SJCRH30 (cell line): Measurements from ENCODE around the gene ING1. TPM values are rescaled to one million over a fixed set of nuclear protein-coding genes. Genes with fewer than 3 reads are reported as not detected.
A peak's percentile ranks its signal among the peaks of the same experiment; 100 is the strongest.
"Not testable (repeated sequence)": the region's sequence is repeated elsewhere in the genome, so short reads cannot be mapped to it uniquely, and the experiment has no call there.

Source experiments
- DNase-seq, 2 experiments: peaks; one replicate each; pipeline ENCODE4 v3.0.0-alpha.2; 2015 to 2020
- H3K27ac ChIP-seq: fragments of 250-450 bp; sonication (Bioruptor Pico); 2 replicates; pipeline ENCODE4 v1.5.1; 2020; ENCODE audit warnings: mild to moderate bottlenecking, moderate library complexity
- H3K27me3 ChIP-seq: fragments of 250-450 bp; sonication (Bioruptor Pico); 2 replicates; pipeline ENCODE4 v1.5.1; 2020; ENCODE audit warnings: mild to moderate bottlenecking, moderate library complexity
- H3K36me3 ChIP-seq: fragments of 250-450 bp; sonication (Bioruptor Pico); 2 replicates; pipeline ENCODE4 v1.5.1; 2020; ENCODE audit warnings: mild to moderate bottlenecking, moderate library complexity
- H3K4me1 ChIP-seq: fragments of 250-450 bp; sonication (Bioruptor Pico); 2 replicates; pipeline ENCODE4 v1.5.1; 2020; ENCODE audit warnings: mild to moderate bottlenecking, moderate library complexity
- H3K4me3 ChIP-seq: fragments of 250-450 bp; sonication (Bioruptor Pico); 2 replicates; pipeline ENCODE4 v1.5.1; 2020; ENCODE audit warnings: mild to moderate bottlenecking, moderate library complexity
- H3K9me3 ChIP-seq: fragments of 250-450 bp; sonication (Bioruptor Pico); replicated peaks from 2 replicates; pipeline ENCODE4 v1.5.1; 2020; ENCODE audit warnings: mild to moderate bottlenecking, moderate library complexity
- total RNA-seq: library from RNA; depleted of rRNA; stranded (reverse); fragments of >200 nt; shearing (Covaris generic); gene quantifications from 2 replicates; pipeline ENCODE4 v1.2.3, GENCODE V29; 2014; rRNA removed

ING1 gene, protein sequence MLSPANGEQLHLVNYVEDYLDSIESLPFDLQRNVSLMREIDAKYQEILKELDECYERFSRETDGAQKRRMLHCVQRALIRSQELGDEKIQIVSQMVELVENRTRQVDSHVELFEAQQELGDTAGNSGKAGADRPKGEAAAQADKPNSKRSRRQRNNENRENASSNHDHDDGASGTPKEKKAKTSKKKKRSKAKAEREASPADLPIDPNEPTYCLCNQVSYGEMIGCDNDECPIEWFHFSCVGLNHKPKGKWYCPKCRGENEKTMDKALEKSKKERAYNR
- 11.8 and 12.2 TPM in 2 replicates for total RNA-seq

DNA sequence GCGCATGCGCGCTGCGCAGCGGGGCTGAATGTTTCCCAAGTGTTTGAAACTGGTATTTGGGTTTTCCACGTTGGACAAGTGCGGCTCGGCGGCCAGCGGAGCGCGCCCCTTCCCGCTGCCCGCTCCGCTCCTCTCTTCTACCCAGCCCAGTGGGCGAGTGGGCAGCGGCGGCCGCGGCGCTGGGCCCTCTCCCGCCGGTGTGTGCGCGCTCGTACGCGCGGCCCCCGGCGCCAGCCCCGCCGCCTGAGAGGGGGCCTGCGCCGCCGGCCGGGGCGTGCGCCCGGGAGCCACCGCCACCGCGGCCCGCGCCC is at the start of gene ING1:
Gene ING1 (plus strand): TSS at position 59 of the 311 bp plus-strand sequence. CDS start 450 bp downstream, outside the sequence.
- Histone ChIP-seq H3K27me3 (no peaks in the 10 kb centered on the region), H3K4me1 (no peaks in the 10 kb centered on the region), H3K9me3 (no peaks in the 10 kb centered on the region), H3K4me3 (peak within 1 kb of the TSS; percentile 80), H3K36me3 (no peaks in the 10 kb centered on the region), H3K27ac (peak within 1 kb of the TSS; percentile 92)
- no peak for DNase-seq

DNA sequence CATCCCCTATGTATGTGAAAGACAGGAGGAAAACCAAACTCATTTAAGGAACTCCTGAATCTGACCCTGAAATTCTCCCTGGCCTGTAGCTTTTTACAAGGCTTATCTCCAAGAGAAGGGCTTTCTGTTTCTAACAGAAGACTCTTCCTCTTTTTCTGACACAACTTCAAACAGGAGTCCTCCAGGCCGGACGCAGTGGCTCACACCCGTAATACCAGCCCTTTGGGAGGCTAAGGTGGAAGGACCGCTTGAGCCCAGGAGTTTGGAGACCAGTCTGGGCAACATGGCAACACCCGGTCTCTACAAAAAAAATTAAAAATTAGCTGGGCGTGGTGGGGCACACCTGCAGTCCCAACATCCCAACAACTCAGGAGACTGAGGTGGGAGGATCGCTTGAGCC is 49.5 kb upstream of the ING1 start:
- Histone ChIP-seq H3K36me3 (peaks cover 44% of the 10 kb centered on the region), H3K27me3 (no peaks in the 10 kb centered on the region), H3K9me3 (peaks cover 10% of the 10 kb centered on the region; the same call in 1 of the 2 replicates), H3K4me3 (no peak overlapping the region), H3K4me1 (no peaks in the 10 kb centered on the region), H3K27ac (no peak overlapping the region)
- no peak for DNase-seq

DNA sequence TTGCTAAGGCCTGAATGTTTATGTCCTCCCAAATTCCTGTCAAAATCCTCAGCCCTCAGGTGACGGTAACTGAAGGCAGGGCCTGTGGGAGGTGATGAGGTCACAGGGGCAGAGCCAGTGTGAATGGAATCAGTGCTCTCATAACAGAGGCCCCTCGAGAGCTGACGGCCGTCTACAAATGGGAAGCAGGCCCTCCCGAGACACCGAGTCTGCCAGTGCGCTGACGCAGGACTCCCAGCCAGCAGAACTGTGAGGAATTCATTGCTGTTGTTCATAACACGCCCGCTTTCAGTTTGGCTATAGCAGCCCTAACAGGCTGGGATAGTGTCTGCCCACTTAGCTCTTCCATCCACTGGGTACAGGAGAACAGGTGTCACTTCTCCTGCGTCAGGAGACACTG is 48.8 kb upstream of the ING1 start:
- DNase-seq: no peak
- Histone ChIP-seq H3K36me3 (peaks cover 43% of the 10 kb centered on the region), H3K4me1 (no peaks in the 10 kb centered on the region), H3K4me3 (no peak overlapping the region), H3K27ac (no peak overlapping the region), H3K9me3 (peaks cover 10% of the 10 kb centered on the region; the same call in 1 of the 2 replicates), H3K27me3 (no peaks in the 10 kb centered on the region)

GRCh38 chr13:110665491-110666254 is 47.8 kb upstream of the ING1 start:
- no peak overlapping the region for H3K4me3 ChIP-seq
- H3K27me3 ChIP-seq: no peaks in the 10 kb centered on the region
- peaks cover 42% of the 10 kb centered on the region for H3K36me3 ChIP-seq
- DNase-seq: no peak
- no peaks in the 10 kb centered on the region for H3K4me1 ChIP-seq
- no peak overlapping the region for H3K27ac ChIP-seq
- H3K9me3 ChIP-seq: peaks cover 3% of the 10 kb centered on the region; the same call in 1 of the 2 replicates

DNA sequence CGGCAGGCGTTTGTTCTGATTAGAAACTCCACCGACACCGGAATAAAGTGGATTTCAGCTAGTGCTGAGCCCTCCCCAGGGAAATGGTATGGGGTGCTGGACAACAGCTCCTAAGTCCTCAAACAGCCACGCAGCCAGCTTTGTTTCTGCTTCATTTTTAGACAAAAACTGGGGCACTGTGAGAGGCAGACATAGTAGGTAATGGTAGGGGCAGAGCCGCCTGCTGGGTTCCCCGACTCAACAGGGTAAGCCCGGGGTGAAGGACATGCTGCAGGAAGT is 47.3 kb upstream of the ING1 start:
- DNase-seq: no peak
- Histone ChIP-seq H3K36me3 (peaks cover 42% of the 10 kb centered on the region), H3K27me3 (no peaks in the 10 kb centered on the region), H3K27ac (no peak overlapping the region), H3K9me3 (peaks cover under 1% of the 10 kb centered on the region; the same call in 1 of the 2 replicates), H3K4me1 (no peaks in the 10 kb centered on the region), H3K4me3 (no peak overlapping the region)

DNA sequence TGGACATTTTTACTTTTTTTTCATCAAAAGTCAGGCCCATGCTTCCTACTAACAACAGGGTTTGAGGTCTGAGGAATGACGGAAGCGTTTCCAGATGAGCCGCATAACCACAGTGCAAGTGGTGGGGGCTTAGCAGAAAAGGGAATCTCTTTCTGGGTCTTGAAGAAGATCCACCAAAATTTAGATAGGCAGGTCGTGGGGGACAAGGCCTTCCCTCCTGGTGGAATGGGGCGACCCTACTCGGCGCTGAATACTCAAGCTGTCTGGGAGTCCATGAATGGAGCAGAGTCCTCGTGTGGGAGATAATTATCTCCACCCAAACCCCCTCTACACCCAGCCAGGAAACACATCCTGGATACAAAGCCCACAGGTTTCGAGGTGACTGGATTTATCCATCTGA is 44.5 kb upstream of the ING1 start:
- no peak for DNase-seq
- no peaks in the 10 kb centered on the region; the same call in 1 of the 2 replicates for H3K9me3 ChIP-seq
- H3K27ac ChIP-seq: no peak overlapping the region
- H3K4me1 ChIP-seq: no peaks in the 10 kb centered on the region
- no peak overlapping the region for H3K4me3 ChIP-seq
- H3K36me3 ChIP-seq: peaks cover 22% of the 10 kb centered on the region; the same call in 1 of the 2 replicates
- H3K27me3 ChIP-seq: no peaks in the 10 kb centered on the region

- not testable (repeated sequence) for H3K4me1 ChIP-seq, H3K27me3 ChIP-seq, H3K9me3 ChIP-seq, DNase-seq, H3K27ac ChIP-seq, H3K4me3 ChIP-seq
- H3K36me3 ChIP-seq: peaks cover 22% of the 10 kb centered on the region; the same call in 1 of the 2 replicates
Measured at GRCh38 chr13:110669814-110670213, 43.7 kb upstream of the ING1 start.

GRCh38 chr13:110676595-110677587 is 36.6 kb upstream of the ING1 start:
- H3K36me3 ChIP-seq: peaks cover 12% of the 10 kb centered on the region
- H3K4me1 ChIP-seq: no peaks in the 10 kb centered on the region
- no peak for DNase-seq
- no peaks in the 10 kb centered on the region for H3K27me3 ChIP-seq
- no peak overlapping the region for H3K27ac ChIP-seq
- no peaks in the 10 kb centered on the region for H3K9me3 ChIP-seq
- no peak overlapping the region for H3K4me3 ChIP-seq

GRCh38 chr13:110677731-110678545 is 35.6 kb upstream of the ING1 start:
- H3K27ac ChIP-seq: no peak overlapping the region
- no peak for DNase-seq
- no peaks in the 10 kb centered on the region for H3K27me3 ChIP-seq
- H3K36me3 ChIP-seq: peaks cover 12% of the 10 kb centered on the region
- no peak overlapping the region for H3K4me3 ChIP-seq
- H3K9me3 ChIP-seq: no peaks in the 10 kb centered on the region
- H3K4me1 ChIP-seq: no peaks in the 10 kb centered on the region

DNA sequence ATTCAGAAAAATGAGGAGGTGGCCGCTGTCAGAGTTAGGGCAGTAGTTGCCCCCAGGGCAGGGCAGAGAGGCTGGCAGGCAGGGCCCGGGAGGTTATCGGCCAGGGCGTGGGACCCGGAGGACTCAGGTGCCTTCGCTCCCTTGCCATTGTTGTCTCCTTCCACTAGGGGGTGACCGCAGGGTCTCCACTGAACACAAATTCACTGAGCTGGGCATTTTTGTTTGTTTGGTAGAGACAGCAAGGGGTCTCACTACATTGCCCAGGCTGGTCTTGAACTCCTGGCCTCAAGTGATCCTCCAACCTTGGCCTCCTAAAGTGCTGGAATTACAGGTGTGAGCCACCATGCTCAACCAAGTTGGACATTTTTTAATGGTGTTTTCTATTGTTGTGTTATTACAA is 32.6 kb upstream of the ING1 start:
- peak; percentile 16 to 29 for DNase-seq
- Histone ChIP-seq H3K27me3 (no peaks in the 10 kb centered on the region), H3K36me3 (peaks cover 16% of the 10 kb centered on the region), H3K4me3 (no peak overlapping the region), H3K27ac (no peak overlapping the region), H3K4me1 (no peaks in the 10 kb centered on the region), H3K9me3 (no peaks in the 10 kb centered on the region)

GRCh38 chr13:110681868-110682550 is 31.5 kb upstream of the ING1 start:
- DNase-seq: no peak
- no peak overlapping the region for H3K27ac ChIP-seq
- H3K36me3 ChIP-seq: peaks cover 12% of the 10 kb centered on the region; the same call in 1 of the 2 replicates
- H3K4me1 ChIP-seq: no peaks in the 10 kb centered on the region
- no peak overlapping the region for H3K4me3 ChIP-seq
- no peaks in the 10 kb centered on the region for H3K27me3 ChIP-seq
- H3K9me3 ChIP-seq: no peaks in the 10 kb centered on the region

GRCh38 chr13:110682746-110683145 is 30.8 kb upstream of the ING1 start:
- Histone ChIP-seq H3K36me3 (peaks cover 12% of the 10 kb centered on the region), H3K4me3 (no peak overlapping the region), H3K9me3 (no peaks in the 10 kb centered on the region), H3K27me3 (no peaks in the 10 kb centered on the region), H3K27ac (no peak overlapping the region), H3K4me1 (no peaks in the 10 kb centered on the region)
- DNase-seq: no peak

GRCh38 chr13:110683203-110683883 is 30.2 kb upstream of the ING1 start:
- Histone ChIP-seq H3K36me3 (peaks cover 12% of the 10 kb centered on the region), H3K4me3 (no peak overlapping the region), H3K4me1 (no peaks in the 10 kb centered on the region), H3K27me3 (no peaks in the 10 kb centered on the region), H3K9me3 (no peaks in the 10 kb centered on the region), H3K27ac (no peak overlapping the region)
- DNase-seq: peak in 1 of 2 experiments; percentile 24
